GM23248 (cell line): ENCODE data around the gene DNAL4. TPM values are rescaled to one million over a fixed set of nuclear protein-coding genes. Genes with fewer than 3 reads are reported as not detected.

Experiments
- DNase-seq: peaks from one replicate; pipeline ENCODE4 v3.0.0-alpha.2; 2015
- H2AFZ ChIP-seq: fragments of 200-600 bp; sonication (generic); 2 replicates; pipeline ENCODE4 v1.6.1; 2016; ENCODE audit warnings: antibody characterized with exemption
- H3F3A ChIP-seq: fragments of 200-600 bp; sonication (generic); 2 replicates; pipeline ENCODE4 v1.6.1; 2016; ENCODE audit warnings: mild to moderate bottlenecking, antibody characterized with exemption, mixed run types; ENCODE audit not compliant: insufficient read depth
- H3K27ac ChIP-seq: fragments of 200-600 bp; sonication (generic); 2 replicates; pipeline ENCODE4 v1.5.1; 2016; ENCODE audit warnings: mild to moderate bottlenecking
- H3K27me3 ChIP-seq: fragments of 200-600 bp; sonication (generic); replicated peaks from 2 replicates; pipeline ENCODE4 v1.6.1; 2016; ENCODE audit warnings: mild to moderate bottlenecking; ENCODE audit not compliant: insufficient read depth
- H3K36me3 ChIP-seq: fragments of 200-600 bp; sonication (generic); 2 replicates; pipeline ENCODE4 v1.6.1; 2016; ENCODE audit warnings: low read depth, mild to moderate bottlenecking
- H3K4me1 ChIP-seq: fragments of 200-600 bp; sonication (generic); 2 replicates; pipeline ENCODE4 v1.6.1; 2016; ENCODE audit warnings: mild to moderate bottlenecking; ENCODE audit not compliant: insufficient read depth
- H3K4me2 ChIP-seq: fragments of 200-600 bp; sonication (generic); one replicate; pipeline ENCODE4 v1.6.1; 2016; ENCODE audit warnings: mild to moderate bottlenecking; ENCODE audit not compliant: unreplicated experiment
- H3K4me3 ChIP-seq: fragments of 200-600 bp; sonication (generic); 2 replicates; pipeline ENCODE4 v1.5.1; 2016; ENCODE audit warnings: mild to moderate bottlenecking
- H3K79me2 ChIP-seq: fragments of 200-600 bp; sonication (generic); 2 replicates; pipeline ENCODE4 v1.6.1; 2016; ENCODE audit warnings: mild to moderate bottlenecking; ENCODE audit not compliant: insufficient read depth
- H3K9ac ChIP-seq: fragments of 200-600 bp; sonication (generic); 2 replicates; pipeline ENCODE4 v1.6.1; 2016; ENCODE audit warnings: mild to moderate bottlenecking
- H3K9me2 ChIP-seq: fragments of 200-600 bp; sonication (generic); 2 replicates; pipeline ENCODE4 v1.6.1; 2016; ENCODE audit warnings: mixed run types, mild to moderate bottlenecking, moderate library complexity; ENCODE audit not compliant: insufficient read depth
- H3K9me3 ChIP-seq: fragments of 200-600 bp; sonication (generic); one replicate; pipeline ENCODE4 v1.6.1; 2017; ENCODE audit warnings: low read depth
- H4K20me1 ChIP-seq: fragments of 200-600 bp; sonication (generic); 2 replicates; pipeline ENCODE4 v1.6.0; 2016; ENCODE audit not compliant: insufficient read depth
- EZH2 ChIP-seq: fragments of 200-600 bp; sonication (generic); IDR thresholded peaks from 2 replicates; pipeline ENCODE4 v1.6.1; 2018; ENCODE audit warnings: antibody characterized with exemption, mild to moderate bottlenecking; ENCODE audit not compliant: insufficient read depth, poor library complexity, severe bottlenecking
- EZH2phosphoT487 ChIP-seq: fragments of 200-600 bp; sonication (generic); IDR thresholded peaks from 2 replicates; pipeline ENCODE4 v1.6.1; 2018; ENCODE audit warnings: antibody characterized with exemption, moderate library complexity, mild to moderate bottlenecking, low read depth; ENCODE audit not compliant: insufficient read depth
- WGBS, 2 experiments: methylation state at CpG; one replicate each; pipeline ENCODE4 v1.1.6; 2015 to 2017; ENCODE audit warnings: low lambda C conversion rate in 2 of 2, low coverage in 1 of 2; ENCODE audit errors: missing lambda C conversion rate in 2 of 2; 5-methylcytosine and 5-hydroxymethylcytosine counted together
- in situ Hi-C: fragments of 300-500 bp; cut with MboI; formaldehyde crosslinking; loops from 2 replicates; pipeline ENCODE4 v1.15.0; 2020
- polyA plus RNA-seq: library from polyadenylated mRNA; unstranded; fragments of >200 nt; fragmentation: Nextera tagmentation; extraction: Ambion mirVana; gene quantifications from 2 replicates; pipeline ENCODE4 v1.2.1, GENCODE V29; 2016
- total RNA-seq: library from RNA; depleted of rRNA; stranded (reverse); fragments of >200 nt; shearing (Covaris generic); gene quantifications from 2 replicates; pipeline ENCODE4 v1.2.3, GENCODE V29; 2014

The DNAL4 gene
- total and polyA plus RNA-seq, 2 experiments from 2014 or later, result 14.2 to 18.9 TPM

GRCh38 chr22:38762551-38762983 is 31.4 kb downstream of the DNAL4 start:
- no peaks in the 10 kb centered on the region for H3K9me2 ChIP-seq
- H3K9ac ChIP-seq, result no peak overlapping the region
- 63 to 74% methylated on average over 9 to 11 of the region's 11 CpGs for WGBS, 2 experiments
- no peak overlapping the region for H3K4me2 ChIP-seq
- H3K4me1 ChIP-seq, result peaks cover 12% of the 10 kb centered on the region
- no peak overlapping the region for H2AFZ ChIP-seq
- no peak overlapping the region for H3K4me3 ChIP-seq
- in situ Hi-C loops, result no loop called here
- H3F3A ChIP-seq, result 0 out of 2 replicates have a peak, but pooled peaks cover 13% of the 10 kb centered on the region
- H3K27ac ChIP-seq, result no peak overlapping the region
- H4K20me1 ChIP-seq, result no peaks in the 10 kb centered on the region
- H3K27me3 ChIP-seq, result no peaks in the 10 kb centered on the region
- H3K9me3 ChIP-seq, result no peaks in the 10 kb centered on the region
- no peaks in the 10 kb centered on the region for H3K79me2 ChIP-seq
- TF ChIP-seq EZH2 (no peak), EZH2phosphoT487 (no peak)
- no peak for DNase-seq
- no peaks in the 10 kb centered on the region for H3K36me3 ChIP-seq

GRCh38 chr22:38761202-38762162 is 32.5 kb downstream of the DNAL4 start:
- H3F3A ChIP-seq, result 0 out of 2 replicates have a peak, but pooled peaks cover 13% of the 10 kb centered on the region
- no peaks in the 10 kb centered on the region for H4K20me1 ChIP-seq
- TF ChIP-seq EZH2phosphoT487 (no peak), EZH2 (no peak)
- H2AFZ ChIP-seq, result no peak overlapping the region
- H3K4me2 ChIP-seq, result no peak overlapping the region
- H3K79me2 ChIP-seq, result no peaks in the 10 kb centered on the region
- no peaks in the 10 kb centered on the region for H3K27me3 ChIP-seq
- in situ Hi-C loops, result no loop called here
- no peak overlapping the region for H3K27ac ChIP-seq
- DNase-seq, result no peak
- no peaks in the 10 kb centered on the region for H3K9me3 ChIP-seq
- peaks cover 12% of the 10 kb centered on the region for H3K4me1 ChIP-seq
- no peak overlapping the region for H3K9ac ChIP-seq
- H3K4me3 ChIP-seq, result no peak overlapping the region
- no peaks in the 10 kb centered on the region for H3K9me2 ChIP-seq
- 73 to 74% methylated on average over 20 of the region's 20 CpGs for WGBS, 2 experiments
- H3K36me3 ChIP-seq, result no peaks in the 10 kb centered on the region

GRCh38 chr22:38760477-38761201 is 33.3 kb downstream of the DNAL4 start:
- peaks cover 12% of the 10 kb centered on the region for H3K4me1 ChIP-seq
- H3K9me3 ChIP-seq, result no peaks in the 10 kb centered on the region
- no peak overlapping the region for H3K27ac ChIP-seq
- no peaks in the 10 kb centered on the region for H3K9me2 ChIP-seq
- TF ChIP-seq EZH2phosphoT487 (no peak), EZH2 (no peak)
- H3K4me2 ChIP-seq, result no peak overlapping the region
- H3F3A ChIP-seq, result 0 out of 2 replicates have a peak, but pooled peaks cover 10% of the 10 kb centered on the region
- in situ Hi-C loops, result no loop called here
- H3K27me3 ChIP-seq, result no peaks in the 10 kb centered on the region
- no peak overlapping the region for H3K4me3 ChIP-seq
- no peak overlapping the region for H2AFZ ChIP-seq
- no peaks in the 10 kb centered on the region for H3K79me2 ChIP-seq
- no peaks in the 10 kb centered on the region for H3K36me3 ChIP-seq
- 83 to 86% methylated on average over 12 of the region's 12 CpGs for WGBS, 2 experiments
- peak; percentile 52 for DNase-seq
- H4K20me1 ChIP-seq, result no peaks in the 10 kb centered on the region
- H3K9ac ChIP-seq, result no peak overlapping the region

- Histone ChIP-seq H3K4me3 (no peak overlapping the region), H3F3A (0 out of 2 replicates have a peak, but pooled peaks cover 13% of the 10 kb centered on the region), H3K9me2 (no peaks in the 10 kb centered on the region), H3K27ac (no peak overlapping the region), H3K9ac (no peak overlapping the region), H2AFZ (no peak overlapping the region), H3K36me3 (no peaks in the 10 kb centered on the region), H3K79me2 (peaks cover 7% of the 10 kb centered on the region), H3K4me1 (peaks cover 6% of the 10 kb centered on the region), H3K4me2 (no peak overlapping the region), H3K27me3 (no peaks in the 10 kb centered on the region), H3K9me3 (no peaks in the 10 kb centered on the region), H4K20me1 (no peaks in the 10 kb centered on the region)
- in situ Hi-C loops, result no loop called here
- no peak for DNase-seq
- WGBS, 2 experiments, result 91 to 97% methylated on average over 7 of the region's 7 CpGs
- TF ChIP-seq EZH2, result no peak
- no peak for TF ChIP-seq EZH2phosphoT487
These were observed 34.9 kb downstream of the DNAL4 start for GRCh38 chr22:38759005-38759404.
